ENCODE data around the gene GPC5. TPM values are rescaled to one million over a fixed set of nuclear protein-coding genes. Genes with fewer than 3 reads are reported as not detected.
A peak's percentile ranks its signal among the peaks of the same experiment; 100 is the strongest.

GPC5 gene
- total RNA-seq, 1 experiment from 2014 or later = 0.21 TPM

DNA sequence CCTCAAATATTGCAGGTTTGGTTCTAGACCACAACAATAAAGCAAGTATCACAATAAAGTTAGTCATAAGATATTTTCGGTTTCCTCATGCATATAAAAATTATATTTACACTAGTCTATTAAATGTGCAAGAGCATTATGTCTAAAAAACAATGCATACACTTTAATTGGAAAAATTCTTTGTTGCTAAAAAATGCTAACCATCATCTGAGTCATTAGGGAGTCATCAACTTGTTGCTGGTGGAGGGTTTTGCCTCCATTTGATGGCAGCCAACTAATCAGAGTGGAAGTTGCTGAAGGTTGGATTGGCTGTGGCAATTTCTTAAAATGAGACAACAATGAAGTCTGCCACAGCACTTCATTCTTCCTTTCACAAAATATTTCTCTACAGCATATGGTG lies 1405.9 kb downstream of the GPC5 start:
- no peaks in the 10 kb centered on the region for H3K36me3 ChIP-seq (ENCODE audit: insufficient read depth, low read length, poor library complexity, severe bottlenecking)
- BruUV-seq (replicated peaks) = no TSS peak
- TF ChIP-seq, protein P1, sequence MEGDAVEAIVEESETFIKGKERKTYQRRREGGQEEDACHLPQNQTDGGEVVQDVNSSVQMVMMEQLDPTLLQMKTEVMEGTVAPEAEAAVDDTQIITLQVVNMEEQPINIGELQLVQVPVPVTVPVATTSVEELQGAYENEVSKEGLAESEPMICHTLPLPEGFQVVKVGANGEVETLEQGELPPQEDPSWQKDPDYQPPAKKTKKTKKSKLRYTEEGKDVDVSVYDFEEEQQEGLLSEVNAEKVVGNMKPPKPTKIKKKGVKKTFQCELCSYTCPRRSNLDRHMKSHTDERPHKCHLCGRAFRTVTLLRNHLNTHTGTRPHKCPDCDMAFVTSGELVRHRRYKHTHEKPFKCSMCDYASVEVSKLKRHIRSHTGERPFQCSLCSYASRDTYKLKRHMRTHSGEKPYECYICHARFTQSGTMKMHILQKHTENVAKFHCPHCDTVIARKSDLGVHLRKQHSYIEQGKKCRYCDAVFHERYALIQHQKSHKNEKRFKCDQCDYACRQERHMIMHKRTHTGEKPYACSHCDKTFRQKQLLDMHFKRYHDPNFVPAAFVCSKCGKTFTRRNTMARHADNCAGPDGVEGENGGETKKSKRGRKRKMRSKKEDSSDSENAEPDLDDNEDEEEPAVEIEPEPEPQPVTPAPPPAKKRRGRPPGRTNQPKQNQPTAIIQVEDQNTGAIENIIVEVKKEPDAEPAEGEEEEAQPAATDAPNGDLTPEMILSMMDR (conservative IDR thresholded peaks at IDR 0.05; ENCODE audit: low read depth, low read length) = no peak
- no peak for TF ChIP-seq EZH2 (IDR thresholded peaks at IDR 0.05; ENCODE audit: borderline replicate concordance, low read depth, low read length, poor library complexity, severe bottlenecking)
- H3K27ac ChIP-seq (ENCODE audit: low read depth, low read length, poor library complexity, severe bottlenecking) = no peak overlapping the region
- H3K4me3 ChIP-seq (ENCODE audit: low read depth, low read length, poor library complexity, severe bottlenecking) = no peak overlapping the region
- ChIA-PET CTCF (no interaction called here), POLR2A (ENCODE audit: low non-redundant PET) (no interaction called here)
- H3K9me3 ChIP-seq (ENCODE audit: low read depth, low read length, poor library complexity, severe bottlenecking) = no peaks in the 10 kb centered on the region
- no peak for DNase-seq (ENCODE audit: low spot score)
- no peaks in the 10 kb centered on the region for H3K4me1 ChIP-seq (ENCODE audit: insufficient read depth, low read length, poor library complexity, severe bottlenecking)
- intact Hi-C loops (cut with micrococcal nuclease; ENCODE audit: unreplicated experiment) = no loop called here
- H3K27me3 ChIP-seq (replicated peaks; ENCODE audit: insufficient read depth, low read depth, low read length, poor library complexity) = no peaks in the 10 kb centered on the region

DNA sequence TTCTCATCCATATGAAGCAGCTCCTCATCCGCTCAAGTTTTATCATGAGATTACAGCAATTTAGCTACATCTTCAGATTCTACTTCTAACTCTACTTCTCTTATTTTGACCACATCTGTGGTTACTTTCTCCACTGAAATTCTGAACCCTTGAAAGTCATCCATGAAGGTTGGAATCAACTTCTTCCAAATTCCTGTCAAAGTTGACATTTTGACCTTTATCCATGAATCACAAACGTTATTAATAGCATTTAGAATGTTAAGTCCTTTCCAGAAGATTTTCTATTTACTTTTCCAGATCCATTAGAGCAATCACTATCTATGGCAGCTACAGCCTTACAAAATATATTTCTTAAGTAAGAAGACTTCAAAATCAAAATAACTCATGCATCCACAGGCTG lies 1406.5 kb downstream of the GPC5 start:
- no peak for DNase-seq (ENCODE audit: low spot score)
- BruUV-seq (replicated peaks) = no TSS peak
- Histone ChIP-seq H3K36me3 (ENCODE audit: insufficient read depth, low read length, poor library complexity, severe bottlenecking) (no peaks in the 10 kb centered on the region), H3K4me3 (ENCODE audit: low read depth, low read length, poor library complexity, severe bottlenecking) (no peak overlapping the region), H3K27ac (ENCODE audit: low read depth, low read length, poor library complexity, severe bottlenecking) (no peak overlapping the region), H3K27me3 (replicated peaks; ENCODE audit: insufficient read depth, low read depth, low read length, poor library complexity) (no peaks in the 10 kb centered on the region), H3K9me3 (ENCODE audit: low read depth, low read length, poor library complexity, severe bottlenecking) (no peaks in the 10 kb centered on the region), H3K4me1 (ENCODE audit: insufficient read depth, low read length, poor library complexity, severe bottlenecking) (no peaks in the 10 kb centered on the region)
- ChIA-PET POLR2A (ENCODE audit: low non-redundant PET) (no interaction called here), CTCF (no interaction called here)
- TF ChIP-seq EZH2 (IDR thresholded peaks at IDR 0.05; ENCODE audit: borderline replicate concordance, low read depth, low read length, poor library complexity, severe bottlenecking) = no peak
- TF ChIP-seq, protein P1 (conservative IDR thresholded peaks at IDR 0.05; ENCODE audit: low read depth, low read length) = no peak
- intact Hi-C loops (cut with micrococcal nuclease; ENCODE audit: unreplicated experiment) = no loop called here

DNA sequence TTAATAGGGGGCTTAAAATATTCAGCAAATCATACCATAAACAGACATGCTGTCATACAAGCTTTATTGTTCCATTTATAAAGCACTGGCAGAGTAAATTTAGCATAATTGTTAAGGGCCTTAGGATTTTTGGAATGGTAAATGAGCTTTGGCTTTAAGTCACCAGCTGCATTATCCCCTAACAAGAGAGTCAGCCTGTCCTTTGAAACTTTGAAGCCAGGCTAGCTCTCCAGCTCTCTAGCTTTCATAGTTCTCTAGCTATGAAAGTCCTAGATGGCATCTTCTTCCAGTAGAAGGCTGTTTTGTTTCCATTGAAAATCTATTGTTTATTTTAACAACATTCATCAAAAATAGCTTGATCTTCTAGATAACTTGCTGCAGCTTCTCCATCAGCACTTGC lies 1407.3 kb downstream of the GPC5 start:
- no peak for TF ChIP-seq EZH2 (IDR thresholded peaks at IDR 0.05; ENCODE audit: borderline replicate concordance, low read depth, low read length, poor library complexity, severe bottlenecking)
- TF ChIP-seq, protein P1 (conservative IDR thresholded peaks at IDR 0.05; ENCODE audit: low read depth, low read length) = no peak
- ChIA-PET CTCF (no interaction called here), POLR2A (ENCODE audit: low non-redundant PET) (interaction anchor here (0.6 kb wide), 1 partner anchor 165 kb away, joined by 11 read pairs; no protein-coding TSS in a partner anchor)
- DNase-seq (ENCODE audit: low spot score) = no peak
- Histone ChIP-seq H3K27me3 (replicated peaks; ENCODE audit: insufficient read depth, low read depth, low read length, poor library complexity) (no peaks in the 10 kb centered on the region), H3K4me1 (ENCODE audit: insufficient read depth, low read length, poor library complexity, severe bottlenecking) (no peaks in the 10 kb centered on the region), H3K4me3 (ENCODE audit: low read depth, low read length, poor library complexity, severe bottlenecking) (peak overlapping the region; percentile 25), H3K9me3 (ENCODE audit: low read depth, low read length, poor library complexity, severe bottlenecking) (no peaks in the 10 kb centered on the region), H3K36me3 (ENCODE audit: insufficient read depth, low read length, poor library complexity, severe bottlenecking) (no peaks in the 10 kb centered on the region), H3K27ac (ENCODE audit: low read depth, low read length, poor library complexity, severe bottlenecking) (no peak overlapping the region)
- BruUV-seq (replicated peaks) = no TSS peak
- intact Hi-C loops (cut with micrococcal nuclease; ENCODE audit: unreplicated experiment) = no loop called here

All from A673 (cell line).